PC-3 (cell line): ENCODE data around the gene MIP. TPM values are rescaled to one million over a fixed set of nuclear protein-coding genes. Genes with fewer than 3 reads are reported as not detected.

Experiments used
- ATAC-seq: fragments of 200-7000 bp; cut with Tn5 transposase; 2 replicates; pipeline ENCODE4 v1.9.1; 2020; ENCODE audit warnings: mild to moderate bottlenecking, moderate library complexity
- BruUV-seq: library from RNA; stranded (reverse); fragments of 400-500 nt; replicated peaks from 2 replicates; lab custom pipeline; 2021; lab: Mats Ljungman, UMichigan
- CTCF ChIA-PET: fragments of 300-600 bp; sonication (Branson Sonifier 250); formaldehyde crosslinking; loops from one replicate; lab custom pipeline; 2022; ENCODE audit warnings: antibody characterized with exemption; lab: Charles Lee
- POLR2A ChIA-PET: fragments of 300-600 bp; sonication (Branson Sonifier 250); formaldehyde crosslinking; loops from one replicate; lab custom pipeline; 2022; ENCODE audit warnings: antibody characterized with exemption; ENCODE audit not compliant: unreplicated experiment; lab: Charles Lee
- DNase-seq: peaks from one replicate; pipeline ENCODE4 v3.0.0-alpha.2; 2015
- H2AFZ ChIP-seq: fragments of 300-600 bp; sonication (generic); 2 replicates; pipeline ENCODE4 v1.6.0; 2016; ENCODE audit warnings: antibody characterized with exemption, low read length
- H3F3A ChIP-seq: fragments of 300-600 bp; sonication (generic); one replicate; pipeline ENCODE4 v1.6.0; 2017; ENCODE audit warnings: antibody characterized with exemption, low read length, control low read depth, mild to moderate bottlenecking; ENCODE audit not compliant: unreplicated experiment
- H3K27ac ChIP-seq: fragments of 300-600 bp; sonication (generic); 2 replicates; pipeline ENCODE4 v1.5.1; 2016; ENCODE audit warnings: mild to moderate bottlenecking, low read length
- H3K27me3 ChIP-seq: fragments of 300-600 bp; sonication (generic); 2 replicates; pipeline ENCODE4 v1.6.1; 2016; ENCODE audit warnings: low read length, mixed read lengths
- H3K36me3 ChIP-seq: fragments of 300-600 bp; sonication (generic); 2 replicates; pipeline ENCODE4 v1.6.1; 2016; ENCODE audit warnings: low read depth, mixed run types, low read length, mixed read lengths
- H3K4me1 ChIP-seq: fragments of 300-600 bp; sonication (generic); 2 replicates; pipeline ENCODE4 v1.5.1; 2016; ENCODE audit warnings: low read length; ENCODE audit not compliant: insufficient read depth
- H3K4me2 ChIP-seq: fragments of 300-600 bp; sonication (generic); 2 replicates; pipeline ENCODE4 v1.6.0; 2016; ENCODE audit warnings: low read length
- H3K4me3 ChIP-seq: fragments of 300-600 bp; sonication (generic); 2 replicates; pipeline ENCODE4 v1.5.1; 2016; ENCODE audit warnings: mild to moderate bottlenecking, low read length, mixed read lengths
- H3K79me2 ChIP-seq: fragments of 300-600 bp; sonication (generic); 2 replicates; pipeline ENCODE4 v1.6.1; 2017; ENCODE audit warnings: low read length, mixed read lengths
- H3K9ac ChIP-seq: fragments of 300-600 bp; sonication (generic); 2 replicates; pipeline ENCODE4 v1.6.0; 2016; ENCODE audit warnings: mild to moderate bottlenecking, low read length
- H3K9me2 ChIP-seq: fragments of 300-600 bp; sonication (generic); replicated peaks from 2 replicates; pipeline ENCODE4 v1.6.1; 2016; ENCODE audit warnings: mixed run types, low read length, mixed read lengths
- H3K9me3 ChIP-seq: fragments of 300-600 bp; sonication (generic); 2 replicates; pipeline ENCODE4 v1.6.1; 2016; ENCODE audit warnings: low read length, mixed read lengths
- H4K20me1 ChIP-seq: fragments of 300-600 bp; sonication (generic); 2 replicates; pipeline ENCODE4 v1.6.1; 2016; ENCODE audit warnings: low read length, mixed read lengths
- CTCF ChIP-seq: fragments of 300-600 bp; sonication (generic); conservative IDR thresholded peaks from 2 replicates; pipeline ENCODE4 v1.5.1; 2017; ENCODE audit warnings: antibody characterized with exemption, low read depth, mild to moderate bottlenecking, low read length
- EZH2 ChIP-seq: fragments of 300-600 bp; sonication (generic); IDR thresholded peaks from one replicate; pipeline ENCODE4 v1.6.1; 2017; ENCODE audit warnings: antibody characterized with exemption, mild to moderate bottlenecking, low read length; ENCODE audit not compliant: unreplicated experiment
- EZH2phosphoT487 ChIP-seq: fragments of 300-600 bp; sonication (generic); IDR thresholded peaks from 2 replicates; pipeline ENCODE4 v1.6.1; 2018; ENCODE audit warnings: mild to moderate bottlenecking, antibody characterized with exemption, low read length, borderline replicate concordance
- intact Hi-C: fragments of 100-400 bp; cut with micrococcal nuclease; formaldehyde crosslinking; loops from 2 replicates; pipeline ENCODE4 v1.9.0; 2023
- total RNA-seq: library from RNA; depleted of rRNA; stranded (reverse); fragments of >200 nt; gene quantifications from 2 replicates; pipeline ENCODE4 v1.2.3, GENCODE V29; 2014

The MIP gene
- total RNA-seq, 1 experiment from 2014 or later: not detected

- H3K36me3 ChIP-seq: no peaks in the 10 kb centered on the region
- H3K9ac ChIP-seq: peak within 1 kb of the TSS; percentile 99
- H3K79me2 ChIP-seq: peaks cover 31% of the 10 kb centered on the region
- peak; percentile 94 for DNase-seq
- ATAC-seq: peak; percentile 87
- BruUV-seq: TSS peak; percentile 63
- H3F3A ChIP-seq: no peaks in the 10 kb centered on the region
- H3K27ac ChIP-seq: peak within 1 kb of the TSS; percentile 76
- H3K4me3 ChIP-seq: peak within 1 kb of the TSS; percentile 97
- ChIA-PET CTCF (no interaction called here), POLR2A (no interaction called here)
- H3K9me2 ChIP-seq: no peaks in the 10 kb centered on the region
- H3K4me2 ChIP-seq: peak within 1 kb of the TSS; percentile 97
- H3K27me3 ChIP-seq: no peaks in the 10 kb centered on the region
- no peak for TF ChIP-seq EZH2phosphoT487
- TF ChIP-seq CTCF: peak; percentile 64
- peaks cover 17% of the 10 kb centered on the region for H3K4me1 ChIP-seq
- H3K9me3 ChIP-seq: no peaks in the 10 kb centered on the region
- peak within 1 kb of the TSS; percentile 94 for H2AFZ ChIP-seq
- no peaks in the 10 kb centered on the region for H4K20me1 ChIP-seq
- intact Hi-C loops: loop anchor here (10.0 kb wide), 1 partner anchor 274 kb away; no protein-coding TSS in a partner anchor
Measured at GRCh38 chr12:56468216-56469006, 14.0 kb upstream of the MIP start, which contains the start of gene SPRYD4. Gene SPRYD4 (plus strand): TSS chr12:56468578. CDS start chr12:56468592, 14 bp downstream.

- intact Hi-C loops: loop anchor here (10.0 kb wide), 1 partner anchor 268 kb away; no protein-coding TSS in a partner anchor
- no peaks in the 10 kb centered on the region for H3K9me3 ChIP-seq
- H3F3A ChIP-seq: no peaks in the 10 kb centered on the region
- no peak for TF ChIP-seq EZH2
- TF ChIP-seq EZH2phosphoT487: no peak
- TF ChIP-seq CTCF: no peak
- H3K4me2 ChIP-seq: no peak overlapping the region
- H4K20me1 ChIP-seq: no peaks in the 10 kb centered on the region
- H3K9me2 ChIP-seq: no peaks in the 10 kb centered on the region
- ChIA-PET POLR2A (no interaction called here), CTCF (interaction anchor here (0.7 to 0.8 kb wide), 2 partner anchors 147 to 291 kb away, joined by 4 read pairs; partner anchors contain the start of gene CNPY2)
- H3K9ac ChIP-seq: no peak overlapping the region
- H3K36me3 ChIP-seq: no peaks in the 10 kb centered on the region
- no TSS peak for BruUV-seq
- H3K27me3 ChIP-seq: no peaks in the 10 kb centered on the region
- H3K4me3 ChIP-seq: no peak overlapping the region
- no peak for ATAC-seq
- peaks cover 11% of the 10 kb centered on the region for H3K4me1 ChIP-seq
- no peak overlapping the region for H3K27ac ChIP-seq
- DNase-seq: no peak
- H3K79me2 ChIP-seq: no peaks in the 10 kb centered on the region
- H2AFZ ChIP-seq: no peak overlapping the region
Measured at GRCh38 chr12:56462565-56462964, 8.1 kb upstream of the MIP start.
